GM12892 (cell line): ENCODE data around the gene RTL10.

Experiments used
- POLR2A ChIP-seq: IDR thresholded peaks from 2 replicates; pipeline ENCODE4 v1.6.1; 2011; ENCODE audit warnings: low read depth, low read length, control low read depth
- POLR2AphosphoS5 ChIP-seq: IDR thresholded peaks from 2 replicates; pipeline ENCODE4 v1.6.1; 2011; ENCODE audit warnings: low read depth, low read length, control low read depth
- TAF1 ChIP-seq: IDR thresholded peaks from 2 replicates; pipeline ENCODE4 v1.6.1; 2011; ENCODE audit warnings: low read depth, mild to moderate bottlenecking, control low read depth, low read length, borderline replicate concordance

DNA sequence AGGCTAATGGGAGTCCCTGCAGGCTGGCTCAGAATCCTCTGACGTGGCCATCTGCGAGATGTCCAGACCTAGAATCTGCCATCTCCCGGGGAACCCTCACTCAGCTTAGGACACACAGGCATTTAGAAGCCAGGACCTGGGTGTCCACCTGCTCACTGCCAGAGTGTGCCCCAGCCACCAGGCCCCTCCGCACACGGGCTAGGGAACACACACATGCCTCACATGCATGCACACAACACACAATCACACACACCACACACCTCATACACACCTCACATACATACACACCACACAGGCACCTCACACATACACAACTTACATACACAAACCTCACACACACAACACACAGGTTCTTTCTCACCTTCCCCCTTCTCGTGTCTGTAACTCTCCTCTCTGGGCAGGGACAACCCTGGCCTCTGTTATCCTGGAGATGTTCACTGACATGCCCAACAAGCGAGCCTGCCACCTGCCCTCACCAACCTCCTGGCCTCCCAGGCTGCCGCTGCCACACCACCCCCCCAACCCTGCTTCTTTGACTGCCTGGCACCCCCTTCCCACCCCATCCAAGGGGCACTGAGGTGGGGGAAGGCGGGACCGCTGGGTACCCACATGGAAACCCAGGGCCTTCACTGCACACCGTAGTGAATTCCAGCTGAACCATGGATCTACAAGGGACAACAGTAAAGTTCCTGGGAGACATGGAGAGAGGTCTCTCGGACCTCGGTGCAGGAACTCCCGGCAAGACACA, 38.1 kb downstream of the RTL10 start:
- TF ChIP-seq POLR2AphosphoS5 (no peak), POLR2A (no peak), TAF1 (no peak)
